Keratinocyte (primary cell): ENCODE data around the gene WDR44. TPM values are rescaled to one million over a fixed set of nuclear protein-coding genes. Genes with fewer than 3 reads are reported as not detected.

Experiments
- DNase-seq: peaks from one replicate; pipeline ENCODE4 v3.0.0-alpha.2; 2011; ENCODE audit warnings: low read depth, missing footprints, low spot score
- FAIRE-seq: peaks from 2 replicates; lab custom pipeline; 2011; peaks lifted over from hg19 to GRCh38; lab: Jason Lieb, UNC
- H2AFZ ChIP-seq: 2 replicates; pipeline ENCODE4 v1.6.0; 2012; ENCODE audit warnings: low read length, control low read depth, inconsistent platforms; ENCODE audit not compliant: control insufficient read depth
- H3K27ac ChIP-seq: 2 replicates; pipeline ENCODE4 v1.5.1; 2011; ENCODE audit warnings: low read length; ENCODE audit not compliant: control insufficient read depth, insufficient read depth
- H3K27me3 ChIP-seq: 3 replicates; pipeline ENCODE4 v1.6.0; 2011; ENCODE audit warnings: low read length; ENCODE audit not compliant: control insufficient read depth, insufficient read depth; ENCODE audit errors: extremely low read depth
- H3K36me3 ChIP-seq, 2 experiments: 2 replicates in 1 of 2; 3 replicates in 1 of 2; pipeline ENCODE4 v1.5.1; 2011; ENCODE audit warnings: low read length in 2 of 2, mild to moderate bottlenecking in 1 of 2; ENCODE audit not compliant: control insufficient read depth in 2 of 2, insufficient read depth in 2 of 2; ENCODE audit errors: extremely low read depth in 1 of 2
- H3K4me1 ChIP-seq: 3 replicates; pipeline ENCODE4 v1.5.1; 2011; ENCODE audit warnings: low read length; ENCODE audit not compliant: control insufficient read depth, insufficient read depth; ENCODE audit errors: extremely low read depth
- H3K4me2 ChIP-seq: 3 replicates; pipeline ENCODE4 v1.6.0; 2011; ENCODE audit warnings: low read depth, low read length; ENCODE audit not compliant: control insufficient read depth, insufficient read depth; ENCODE audit errors: extremely low read depth
- H3K4me3 ChIP-seq, 3 experiments: fragments of 200-600 bp in 1 of 3; sonication (generic) in 1 of 3; 2 replicates in 2 of 3; 3 replicates in 1 of 3; pipeline ENCODE4 v1.5.1; 2011 to 2016; ENCODE audit warnings: low read length in 3 of 3, mild to moderate bottlenecking in 3 of 3, control low read depth in 2 of 3, inconsistent platforms in 1 of 3, low read depth in 1 of 3, mixed read lengths in 1 of 3, mixed run types in 1 of 3, moderate library complexity in 1 of 3; ENCODE audit not compliant: control insufficient read depth in 2 of 3, insufficient read depth in 2 of 3; ENCODE audit errors: extremely low read depth in 1 of 3
- H3K79me2 ChIP-seq: 2 replicates; pipeline ENCODE4 v1.6.0; 2012; ENCODE audit warnings: low read length; ENCODE audit not compliant: control insufficient read depth, insufficient read depth
- H3K9ac ChIP-seq: 3 replicates; pipeline ENCODE4 v1.6.0; 2011; ENCODE audit warnings: low read length; ENCODE audit not compliant: control insufficient read depth, insufficient read depth; ENCODE audit errors: extremely low read depth
- H3K9me1 ChIP-seq: 3 replicates; pipeline ENCODE4 v1.6.0; 2011; ENCODE audit warnings: low read length; ENCODE audit not compliant: control insufficient read depth, insufficient read depth; ENCODE audit errors: extremely low read depth
- H3K9me3 ChIP-seq: 2 replicates; pipeline ENCODE4 v1.5.1; 2012; ENCODE audit warnings: low read depth, low read length; ENCODE audit not compliant: control insufficient read depth
- H4K20me1 ChIP-seq: 3 replicates; pipeline ENCODE4 v1.6.0; 2011; ENCODE audit warnings: low read length; ENCODE audit not compliant: control insufficient read depth, insufficient read depth; ENCODE audit errors: extremely low read depth
- CTCF ChIP-seq, 3 experiments: IDR thresholded peaks in 1 of 3; conservative IDR thresholded peaks in 1 of 3; optimal IDR thresholded peaks in 1 of 3; 2 replicates in 2 of 3; 3 replicates in 1 of 3; pipeline versions ENCODE3 to v1.5.1; 2011; ENCODE audit warnings: low read length in 3 of 3, mild to moderate bottlenecking in 3 of 3, moderate library complexity in 2 of 3, control low read depth in 1 of 3, inconsistent platforms in 1 of 3; ENCODE audit not compliant: insufficient read depth in 2 of 3; ENCODE audit errors: extremely low read depth in 1 of 3
- EZH2 ChIP-seq: IDR thresholded peaks from one replicate; pipeline ENCODE4 v1.6.1; 2012; ENCODE audit warnings: inconsistent platforms, mild to moderate bottlenecking, low read length, moderate library complexity
- dilution Hi-C: fragments of 300-500 bp; cut with MboI; formaldehyde crosslinking; loops from one replicate; pipeline ENCODE4 v1.7.0; 2020; ENCODE audit warnings: low sequenced_read_pairs; ENCODE audit not compliant: extremely low pct_ligation_motif_present
- polyA plus RNA-seq, 5 experiments: library from polyadenylated mRNA; depleted of rRNA in 3 of 5; stranded (reverse) in 3 of 5; stranded (forward) in 1 of 5; unstranded in 1 of 5; fragments of >200 nt; gene quantifications; 1 replicate in 1 of 5; 2 replicates in 3 of 5; 3 replicates in 1 of 5; pipeline versions ENCODE4 v1.2.1 to v1.2.3, GENCODE V29; 2011 to 2012; ENCODE audit warnings: missing spikeins in 2 of 5, low read depth in 1 of 5, low replicate concordance in 1 of 5

WDR44 gene
- polyA plus RNA-seq, 1 donor (not counting 4 experiments of a cell fraction or from before 2014, with no cell fraction given), result 22.9 TPM

DNA sequence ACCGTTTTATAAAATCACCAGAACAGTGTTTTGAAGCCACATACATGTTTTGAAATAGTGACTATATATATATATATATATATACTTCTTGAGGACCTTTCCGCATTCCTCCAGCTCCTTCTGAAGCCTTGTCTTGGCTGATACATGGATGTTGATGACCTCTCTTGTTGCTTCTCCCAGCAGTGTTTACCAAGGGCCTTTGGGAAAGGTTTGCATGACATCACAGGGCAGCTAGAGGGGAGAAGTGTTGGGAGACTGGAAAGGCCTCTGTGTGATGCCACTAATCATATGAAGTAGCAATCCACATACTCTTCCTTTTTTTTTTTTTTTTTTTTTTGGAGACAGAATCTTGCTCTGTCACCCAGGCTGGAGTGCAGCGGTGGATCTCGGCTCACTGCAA, 22.5 kb downstream of the WDR44 start:
- no peaks in the 10 kb centered on the region for H3K9me3 ChIP-seq
- H3K4me2 ChIP-seq, result no peak overlapping the region
- no peak overlapping the region for H3K9ac ChIP-seq
- H3K4me1 ChIP-seq, result no peaks in the 10 kb centered on the region
- no peaks in the 10 kb centered on the region for H3K27me3 ChIP-seq
- peaks cover 26% of the 10 kb centered on the region for H3K79me2 ChIP-seq
- DNase-seq, result no peak
- H3K4me3 ChIP-seq, result no peak overlapping the region
- dilution Hi-C loops, result no loop called here
- no peaks in the 10 kb centered on the region for H4K20me1 ChIP-seq
- H3K9me1 ChIP-seq, result no peaks in the 10 kb centered on the region
- no peaks in the 10 kb centered on the region for H3K36me3 ChIP-seq
- H3K27ac ChIP-seq, result no peak overlapping the region
- H2AFZ ChIP-seq, result no peak overlapping the region
- TF ChIP-seq EZH2, result no peak
- no peak for FAIRE-seq

GRCh38 chrX:118370921-118371624, 25.2 kb downstream of the WDR44 start:
- Histone ChIP-seq H3K9me3 (no peaks in the 10 kb centered on the region), H3K4me3 (no peak overlapping the region), H3K9me1 (no peaks in the 10 kb centered on the region), H3K79me2 (peaks cover 15% of the 10 kb centered on the region), H2AFZ (no peak overlapping the region), H3K36me3 (no peaks in the 10 kb centered on the region), H4K20me1 (no peaks in the 10 kb centered on the region), H3K27ac (no peak overlapping the region), H3K9ac (no peak overlapping the region), H3K4me1 (no peaks in the 10 kb centered on the region), H3K27me3 (no peaks in the 10 kb centered on the region), H3K4me2 (no peak overlapping the region)
- TF ChIP-seq CTCF (optimal IDR thresholded peaks at IDR 0.05 in 1 of 3, IDR thresholded peaks at IDR 0.05 in 1 of 3, conservative IDR thresholded peaks at IDR 0.05 in 1 of 3; ENCODE audit: extremely low read depth in 1 of 3, insufficient read depth in 2 of 3, low read length in 3 of 3) (no peak), EZH2 (no peak)
- dilution Hi-C loops, result no loop called here
- no peak for FAIRE-seq
- no peak for DNase-seq

GRCh38 chrX:118373538-118373937, 27.6 kb downstream of the WDR44 start:
- Histone ChIP-seq H3K36me3 (no peaks in the 10 kb centered on the region), H2AFZ (no peak overlapping the region), H4K20me1 (no peaks in the 10 kb centered on the region), H3K4me1 (no peaks in the 10 kb centered on the region), H3K9ac (no peak overlapping the region), H3K27ac (no peak overlapping the region), H3K79me2 (peaks cover 16% of the 10 kb centered on the region), H3K27me3 (no peaks in the 10 kb centered on the region), H3K4me3 (no peak overlapping the region), H3K9me1 (no peaks in the 10 kb centered on the region), H3K9me3 (no peaks in the 10 kb centered on the region), H3K4me2 (no peak overlapping the region)
- TF ChIP-seq CTCF (optimal IDR thresholded peaks at IDR 0.05 in 1 of 3, IDR thresholded peaks at IDR 0.05 in 1 of 3, conservative IDR thresholded peaks at IDR 0.05 in 1 of 3; ENCODE audit: extremely low read depth in 1 of 3, insufficient read depth in 2 of 3, low read length in 3 of 3) (no peak), EZH2 (no peak)
- DNase-seq (no peak), FAIRE-seq (no peak)
- dilution Hi-C loops, result no loop called here
